ENCODE measurements around the gene CDNF.
"Not testable (repeated sequence)": the region's sequence is repeated elsewhere in the genome, so short reads cannot be mapped to it uniquely, and the experiment has no call there.

Gene CDNF

GRCh38 chr10:14838582-14839304 is 906 bp upstream of the CDNF start:
- no peak for DNase-seq

DNA sequence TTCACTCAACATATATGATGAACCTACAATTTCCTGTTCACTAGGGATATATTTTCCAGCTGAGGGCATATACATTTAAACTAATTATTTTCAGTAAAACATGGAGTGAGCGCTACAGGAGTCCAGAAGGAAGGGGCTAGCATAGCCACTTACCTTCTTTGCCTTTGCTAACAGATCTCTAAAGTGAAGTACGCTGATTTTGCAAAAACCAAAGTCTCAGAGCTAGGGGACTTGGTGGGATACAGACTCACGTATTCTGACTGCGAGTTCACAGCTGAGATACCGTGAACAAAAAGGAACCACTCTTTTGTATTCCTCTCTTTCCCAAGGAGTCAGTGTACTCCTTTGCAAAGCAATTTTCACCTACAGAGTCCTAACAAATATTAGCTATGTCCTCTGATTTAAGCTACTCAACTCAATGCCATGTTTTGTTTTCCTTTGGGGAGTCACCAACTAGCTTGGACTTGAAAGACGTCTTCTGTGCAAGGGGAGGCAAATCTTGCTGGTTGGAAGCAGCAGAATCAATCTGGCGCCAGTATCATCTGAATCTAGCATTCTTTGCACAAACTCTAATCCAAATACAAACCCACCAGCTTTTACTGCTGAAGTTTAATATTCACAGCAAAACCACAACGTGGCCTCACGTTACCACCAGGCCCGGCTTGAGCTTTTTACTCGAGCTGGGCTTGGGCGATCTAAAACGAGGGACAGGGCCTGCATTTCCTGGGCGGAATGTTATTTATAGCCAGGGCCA is 657 bp downstream of the CDNF start:
- no peak for DNase-seq

- no peak for DNase-seq
Observed at GRCh38 chr10:14836208-14836607, 1.6 kb downstream of the CDNF start.

GRCh38 chr10:14833106-14833505 is 4.7 kb downstream of the CDNF start:
- DNase-seq = no peak

- no peak for DNase-seq
Observed at GRCh38 chr10:14826076-14826829, 11.6 kb downstream of the CDNF start.

DNA sequence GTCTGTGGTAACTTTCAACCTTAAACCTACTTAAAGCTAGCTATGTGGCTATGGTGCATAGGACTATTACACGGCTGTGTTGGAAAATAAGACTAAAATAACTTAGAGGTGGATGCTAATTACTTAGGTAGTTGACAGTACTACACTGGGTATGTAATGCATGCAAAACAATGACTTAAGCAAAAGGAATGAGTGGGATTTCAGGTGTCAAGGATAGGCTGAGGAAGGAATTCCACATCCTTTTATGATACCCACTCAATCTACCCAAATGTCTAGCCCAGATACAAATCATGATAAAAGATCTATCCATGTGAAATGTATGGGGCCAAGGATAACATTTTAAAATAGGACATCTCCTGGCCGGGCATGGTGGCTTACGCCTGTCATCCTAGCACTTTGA is 13.9 kb downstream of the CDNF start:
- no peak for DNase-seq

DNA sequence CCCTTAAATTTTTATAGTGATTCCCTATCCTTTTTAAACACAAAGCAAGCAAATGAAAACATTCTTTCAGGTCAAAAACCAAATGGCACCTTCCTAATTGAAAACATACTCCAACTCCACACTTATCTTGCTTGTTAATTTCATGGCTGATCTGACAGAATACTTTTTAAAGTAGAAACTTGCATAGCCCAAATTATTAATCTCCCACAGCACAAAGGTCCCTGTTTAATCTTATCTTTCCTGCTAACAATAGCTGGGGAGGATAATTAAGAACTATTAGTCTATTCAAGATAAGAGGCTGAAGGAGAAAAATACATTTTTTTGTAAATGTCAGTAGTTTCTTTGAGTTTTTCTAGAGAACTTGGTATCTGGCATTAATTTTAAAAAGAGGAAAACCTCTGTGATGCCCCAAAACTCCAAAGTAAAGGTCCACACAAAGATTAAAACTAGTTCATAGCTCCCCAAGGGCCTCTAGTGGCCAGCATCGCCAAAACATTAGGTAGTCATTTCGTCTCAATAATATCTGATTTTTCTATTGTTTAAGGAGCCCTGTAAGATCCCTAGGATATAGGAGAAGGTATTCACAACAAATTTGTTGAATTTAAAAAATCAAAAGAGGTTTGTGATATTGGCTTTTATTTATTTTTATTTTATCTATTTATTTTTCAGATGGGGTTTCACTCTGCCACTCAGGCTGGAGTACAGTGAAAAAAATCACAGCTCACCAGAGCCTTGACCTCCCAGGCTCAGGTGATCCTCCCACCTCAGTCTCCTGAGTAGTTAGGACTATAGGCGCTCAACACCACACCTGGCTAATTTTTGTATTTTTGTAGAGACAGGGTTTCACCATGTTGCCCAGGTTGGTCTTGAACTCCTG is 14.7 kb downstream of the CDNF start:
- DNase-seq = no peak

DNA sequence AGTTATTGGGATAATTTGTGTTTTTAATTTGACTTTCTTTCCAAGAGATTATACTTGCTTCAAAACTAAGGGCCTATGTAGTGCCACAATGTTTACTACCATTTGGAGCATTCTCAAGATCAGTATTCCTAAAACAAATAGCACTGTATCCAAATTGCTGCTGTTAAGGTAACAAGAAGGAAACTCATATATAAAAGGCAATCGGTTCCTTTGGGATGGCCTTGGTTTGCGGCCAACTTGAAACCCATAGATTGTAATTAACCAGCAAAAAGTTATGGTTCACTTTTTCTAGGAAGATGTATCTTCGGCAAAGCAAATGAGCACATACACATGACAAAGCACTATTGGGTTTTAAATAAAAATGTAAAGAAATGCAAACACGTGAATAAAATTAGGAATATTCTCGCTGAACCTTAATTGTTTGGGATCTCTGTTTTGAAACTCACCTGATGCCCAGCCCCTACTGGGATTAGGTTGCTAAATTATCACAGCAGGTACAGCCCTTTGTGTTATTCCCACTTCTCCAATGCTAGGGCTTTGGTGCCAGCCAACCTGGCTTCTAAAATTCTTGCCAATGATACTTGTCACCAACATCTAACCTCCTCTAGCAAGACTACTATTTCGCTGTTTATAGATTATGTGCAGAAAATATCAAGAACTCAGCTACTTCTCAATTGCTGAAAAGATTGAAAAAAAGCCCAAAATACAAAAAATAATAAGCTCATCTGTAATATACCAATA is 16.0 kb downstream of the CDNF start:
- DNase-seq = no peak

- no peak for DNase-seq
Observed at GRCh38 chr10:14820775-14821154, 17.1 kb downstream of the CDNF start.

DNA sequence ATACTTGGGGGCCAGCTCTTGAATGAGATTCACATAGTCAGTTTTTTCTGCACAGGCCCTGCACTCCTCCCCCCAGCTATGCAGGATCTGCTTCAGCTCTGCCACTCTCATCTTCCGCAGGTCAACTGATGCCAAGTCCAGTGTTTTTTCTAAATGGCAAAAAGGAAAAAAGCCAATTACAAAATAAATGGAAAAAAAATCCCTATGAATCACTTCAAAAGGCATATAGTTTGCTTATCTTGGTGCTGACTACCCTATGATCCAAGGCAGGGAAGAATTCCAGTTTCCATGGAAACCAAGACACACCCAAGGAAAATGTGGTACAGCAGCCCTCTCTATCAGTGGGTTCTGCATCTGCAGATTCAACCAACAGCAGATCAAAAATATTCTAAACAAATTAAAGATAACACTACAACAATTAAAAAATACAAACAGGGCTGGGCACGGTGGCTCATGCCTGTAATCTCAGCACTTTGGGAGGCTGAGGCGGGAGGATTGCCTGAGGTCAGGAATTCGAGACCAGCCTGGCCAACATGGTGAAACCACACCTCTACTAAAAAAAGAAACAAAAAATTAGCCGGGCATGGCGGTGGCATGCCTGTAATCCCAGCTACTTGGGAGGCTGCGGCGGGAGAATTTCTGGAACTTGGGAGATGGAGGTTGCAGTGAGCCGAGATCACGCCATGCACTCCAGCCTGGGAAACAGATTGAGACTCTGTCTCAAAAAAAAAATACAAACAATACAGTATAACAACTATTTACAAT is 17.6 kb downstream of the CDNF start:
- no peak for DNase-seq

- not testable (repeated sequence) for DNase-seq
Observed at GRCh38 chr10:14816717-14817116, 21.1 kb downstream of the CDNF start.

DNA sequence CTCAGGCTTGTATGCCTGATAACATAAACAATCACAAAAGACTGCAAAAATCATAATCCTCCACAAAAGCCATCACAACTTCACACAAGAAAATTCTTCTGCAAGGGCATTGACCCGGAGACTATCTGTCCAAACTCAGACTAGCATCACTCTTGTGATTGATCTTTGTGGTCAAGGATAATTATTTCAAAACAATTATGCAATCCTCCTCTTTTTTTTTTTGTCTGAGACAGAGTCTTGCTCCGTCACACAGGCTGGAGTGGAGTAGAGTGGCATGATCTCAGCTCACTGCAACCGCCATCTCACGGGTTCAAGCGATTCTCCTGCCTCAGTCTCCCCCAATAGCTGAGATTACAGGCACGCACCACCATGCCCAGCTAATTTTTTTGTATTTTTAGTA is 22.2 kb downstream of the CDNF start:
- DNase-seq = no peak

DNA sequence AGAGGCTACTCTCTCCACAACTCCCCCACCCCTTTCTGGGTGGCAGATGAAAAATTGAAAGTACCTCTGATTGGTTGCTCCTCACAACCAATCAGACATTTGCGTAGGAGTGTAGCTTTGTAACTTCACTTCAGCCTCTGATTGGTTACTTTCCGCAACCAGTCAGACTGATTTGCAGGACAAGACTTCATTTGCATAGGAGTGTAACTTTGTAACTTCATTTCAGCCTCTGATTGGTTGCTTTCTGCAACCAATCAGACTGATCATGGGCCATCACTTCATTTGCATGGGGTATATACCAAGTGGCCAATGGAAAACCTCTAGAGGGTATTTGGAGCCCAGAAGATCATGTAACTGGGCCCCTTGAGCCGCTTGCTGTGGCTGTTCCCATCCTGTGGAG is 25.6 kb downstream of the CDNF start:
- DNase-seq = no peak

GRCh38 chr10:14810969-14811953 is 26.6 kb downstream of the CDNF start:
- DNase-seq = no peak

DNA sequence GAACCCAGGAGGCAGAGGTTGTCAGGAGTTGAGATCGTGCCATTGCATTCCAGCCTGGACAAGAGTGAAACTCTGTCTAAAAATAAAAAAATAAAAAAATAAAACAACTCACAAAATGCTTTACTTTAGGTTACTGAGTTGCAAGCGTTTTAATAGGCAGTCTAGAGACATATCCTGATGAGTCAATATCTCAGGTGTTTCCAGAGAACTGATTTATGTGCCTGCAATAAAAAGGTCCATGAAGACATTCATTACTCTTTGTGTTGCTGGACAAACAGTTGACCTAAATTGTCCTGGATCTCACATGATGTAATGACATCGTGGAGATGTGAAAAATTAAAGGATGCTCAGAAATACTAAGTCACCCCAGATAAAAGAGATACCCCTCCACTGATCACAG is 31.5 kb downstream of the CDNF start:
- no peak for DNase-seq

DNA sequence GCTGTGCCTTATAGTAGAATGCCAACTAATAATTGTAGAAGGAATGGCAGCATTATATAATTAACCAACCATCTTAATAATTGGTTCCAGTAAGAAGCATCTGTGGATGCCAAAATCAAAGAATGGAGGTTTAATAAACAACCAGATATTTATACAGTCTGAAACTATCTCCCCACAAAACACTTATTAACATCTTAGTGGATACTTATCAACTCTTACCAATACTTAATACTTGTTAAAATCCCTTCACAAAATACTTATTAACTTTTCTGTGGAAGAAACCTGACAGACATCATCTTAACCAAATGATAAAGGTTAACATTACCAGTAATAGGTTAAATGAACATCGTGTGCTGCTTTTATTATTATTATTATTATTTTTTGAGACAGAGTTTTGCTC is 34.0 kb downstream of the CDNF start:
- no peak for DNase-seq

DNA sequence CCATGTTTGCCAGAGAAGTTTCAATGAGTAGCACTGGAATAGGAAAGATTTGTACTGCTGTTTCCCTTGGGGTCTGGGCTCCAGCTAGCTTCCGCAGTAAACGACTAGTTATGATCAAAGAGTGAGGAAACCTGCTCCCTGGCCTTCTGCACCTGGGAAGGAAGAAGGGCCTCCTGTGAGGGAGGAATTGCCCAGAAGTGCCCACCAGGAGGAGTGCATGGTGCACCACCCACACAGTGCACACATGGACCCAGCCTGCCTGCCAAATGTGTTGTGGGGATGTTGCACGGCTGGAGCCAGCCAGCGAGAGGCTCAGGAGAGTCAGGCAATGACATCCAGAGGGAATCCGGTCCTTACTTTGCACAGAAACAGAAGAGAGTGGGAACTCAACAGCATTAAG is 36.1 kb downstream of the CDNF start:
- DNase-seq = no peak

- no peak for DNase-seq
Observed at GRCh38 chr10:14800397-14800796, 37.4 kb downstream of the CDNF start.

DNA sequence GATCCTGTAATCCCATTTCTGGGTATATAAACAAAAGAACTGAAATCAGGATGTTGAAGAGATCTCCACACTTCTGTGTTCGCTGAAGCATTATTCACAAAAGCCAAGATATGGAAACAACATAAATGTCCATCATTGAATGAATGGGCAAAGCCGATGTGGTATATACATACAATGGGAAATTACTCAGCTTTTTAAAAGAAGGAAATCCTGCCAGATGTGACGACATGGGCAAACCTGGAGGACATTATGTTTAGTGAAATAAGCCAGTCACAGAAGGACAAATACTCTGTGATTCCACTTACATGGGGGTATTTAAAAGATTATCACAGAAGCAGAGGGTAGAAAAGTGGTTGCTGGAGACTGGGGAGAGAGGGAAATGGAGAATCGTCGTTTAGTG is 39.2 kb downstream of the CDNF start:
- DNase-seq = no peak

GRCh38 chr10:14787938-14788337 is 49.9 kb downstream of the CDNF start:
- no peak for DNase-seq

Measured in cerebellar nuclear complex (tissue), 1 donor.